ENCODE measurements around the gene VPS26B. TPM values are rescaled to one million over a fixed set of nuclear protein-coding genes. Genes with fewer than 3 reads are reported as not detected.

Gene VPS26B
- total RNA-seq, 1 donor from 2014 or later = 46.6 TPM

DNA sequence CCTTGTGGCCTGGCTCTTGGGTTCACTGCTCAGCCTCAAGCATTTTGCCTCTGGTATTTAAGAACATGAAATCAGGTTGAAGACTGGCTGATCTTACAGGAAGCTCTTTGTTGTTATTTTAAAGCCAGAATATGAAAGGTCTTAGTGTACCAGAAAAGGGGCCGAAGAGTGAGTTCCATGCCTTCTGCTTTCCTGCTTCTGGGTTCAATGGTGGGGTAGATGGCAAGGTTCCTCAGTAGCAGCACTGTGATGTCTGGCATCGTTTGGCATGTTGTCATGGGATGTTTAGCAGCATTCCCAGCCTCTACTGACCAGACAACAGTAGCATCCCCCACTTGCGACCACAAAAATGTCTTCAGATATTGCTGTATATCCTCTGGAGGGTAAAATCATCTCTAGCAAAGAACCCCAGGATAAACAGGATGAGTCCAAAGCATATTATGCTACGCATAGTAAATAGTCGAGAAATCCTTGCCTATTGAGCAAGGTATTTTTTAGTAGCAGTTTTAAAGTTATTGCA, 2.4 kb downstream of the VPS26B start:
- peaks cover 87% of the 10 kb centered on the region for H3K79me2 ChIP-seq (ENCODE audit: insufficient read depth, low read length)
- FAIRE-seq = no peak
- H3K36me3 Mint-ChIP-seq (ENCODE audit: low read depth, unreplicated experiment) = peaks cover 4% of the 10 kb centered on the region

DNA sequence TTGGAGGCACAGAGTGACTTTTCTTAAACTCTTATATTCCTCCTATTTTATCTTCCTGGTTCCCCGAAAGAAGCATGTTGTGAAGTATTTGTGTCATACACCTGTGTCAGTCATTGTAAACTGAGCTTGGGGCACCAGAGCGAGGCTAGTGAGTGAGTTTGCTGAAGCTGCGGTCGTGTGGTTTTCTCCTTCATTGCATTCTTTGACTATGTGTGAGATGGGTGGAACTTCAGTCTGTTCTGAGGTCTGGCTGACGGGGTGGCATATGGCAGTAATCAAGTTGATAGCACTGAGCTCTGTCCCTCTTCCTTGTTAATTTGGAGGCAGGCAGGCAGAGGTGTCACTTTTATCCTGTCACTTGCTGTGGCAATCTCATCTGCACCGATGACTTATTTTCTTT, 4.2 kb downstream of the VPS26B start:
- H3K27ac Mint-ChIP-seq (ENCODE audit: unreplicated experiment) = no peak overlapping the region
- Histone ChIP-seq H3K36me3 (ENCODE audit: insufficient read depth, low read length) (peaks cover 5% of the 10 kb centered on the region), H4K20me1 (ENCODE audit: insufficient read depth, low read length) (peaks cover 82% of the 10 kb centered on the region), H3K9ac (ENCODE audit: low read length) (no peak overlapping the region), H3K9me3 (ENCODE audit: insufficient read depth, low read depth, low read length) (no peaks in the 10 kb centered on the region), H3K4me3 (ENCODE audit: insufficient read depth, low read depth, low read length) (no peak overlapping the region), H3K79me2 (ENCODE audit: insufficient read depth, low read length) (peaks cover 84% of the 10 kb centered on the region), H3K4me1 (ENCODE audit: insufficient read depth, low read length) (peaks cover 19% of the 10 kb centered on the region), H3K27ac (ENCODE audit: low read depth, low read length) (no peak overlapping the region), H3K27me3 (ENCODE audit: insufficient read depth, low read length) (no peaks in the 10 kb centered on the region), H3K4me2 (ENCODE audit: low read length) (no peak overlapping the region), H2AFZ (ENCODE audit: low read depth, low read length) (no peak overlapping the region)
- H3K4me3 Mint-ChIP-seq (ENCODE audit: unreplicated experiment) = no peak overlapping the region
- no peak for TF ChIP-seq EZH2 (IDR thresholded peaks at IDR 0.05; ENCODE audit: insufficient read depth, low read length)
- TF ChIP-seq, protein P1, sequence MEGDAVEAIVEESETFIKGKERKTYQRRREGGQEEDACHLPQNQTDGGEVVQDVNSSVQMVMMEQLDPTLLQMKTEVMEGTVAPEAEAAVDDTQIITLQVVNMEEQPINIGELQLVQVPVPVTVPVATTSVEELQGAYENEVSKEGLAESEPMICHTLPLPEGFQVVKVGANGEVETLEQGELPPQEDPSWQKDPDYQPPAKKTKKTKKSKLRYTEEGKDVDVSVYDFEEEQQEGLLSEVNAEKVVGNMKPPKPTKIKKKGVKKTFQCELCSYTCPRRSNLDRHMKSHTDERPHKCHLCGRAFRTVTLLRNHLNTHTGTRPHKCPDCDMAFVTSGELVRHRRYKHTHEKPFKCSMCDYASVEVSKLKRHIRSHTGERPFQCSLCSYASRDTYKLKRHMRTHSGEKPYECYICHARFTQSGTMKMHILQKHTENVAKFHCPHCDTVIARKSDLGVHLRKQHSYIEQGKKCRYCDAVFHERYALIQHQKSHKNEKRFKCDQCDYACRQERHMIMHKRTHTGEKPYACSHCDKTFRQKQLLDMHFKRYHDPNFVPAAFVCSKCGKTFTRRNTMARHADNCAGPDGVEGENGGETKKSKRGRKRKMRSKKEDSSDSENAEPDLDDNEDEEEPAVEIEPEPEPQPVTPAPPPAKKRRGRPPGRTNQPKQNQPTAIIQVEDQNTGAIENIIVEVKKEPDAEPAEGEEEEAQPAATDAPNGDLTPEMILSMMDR (IDR thresholded peaks at IDR 0.05; ENCODE audit: insufficient read depth, low read depth, low read length) = no peak
- no peaks in the 10 kb centered on the region for H3K9me3 Mint-ChIP-seq (ENCODE audit: unreplicated experiment)
- peaks cover 4% of the 10 kb centered on the region for H3K36me3 Mint-ChIP-seq (ENCODE audit: low read depth, unreplicated experiment)
- H3K27me3 Mint-ChIP-seq (ENCODE audit: low read depth, unreplicated experiment) = no peaks in the 10 kb centered on the region
- no peak for FAIRE-seq
- DNase-seq (ENCODE audit: low read depth) = peak; percentile 45
- H3K4me1 Mint-ChIP-seq (ENCODE audit: low read depth, unreplicated experiment) = peaks cover 28% of the 10 kb centered on the region

More for the DNA sequence above, 2.4 kb downstream of the VPS26B start:
- Mint-ChIP-seq H3K4me3 (ENCODE audit: unreplicated experiment) (peak overlapping the region; percentile 17), H3K4me1 (ENCODE audit: low read depth, unreplicated experiment) (peaks cover 34% of the 10 kb centered on the region), H3K27me3 (ENCODE audit: low read depth, unreplicated experiment) (no peaks in the 10 kb centered on the region), H3K9me3 (ENCODE audit: unreplicated experiment) (no peaks in the 10 kb centered on the region), H3K27ac (ENCODE audit: unreplicated experiment) (no peak overlapping the region)
- H2AFZ ChIP-seq (ENCODE audit: low read depth, low read length) = no peak overlapping the region
- H3K4me2 ChIP-seq (ENCODE audit: low read length) = peak overlapping the region; percentile 100
- H4K20me1 ChIP-seq (ENCODE audit: insufficient read depth, low read length) = peaks cover 70% of the 10 kb centered on the region
- TF ChIP-seq, protein P1 (IDR thresholded peaks at IDR 0.05; ENCODE audit: insufficient read depth, low read depth, low read length) = no peak
- no peak for TF ChIP-seq EZH2 (IDR thresholded peaks at IDR 0.05; ENCODE audit: insufficient read depth, low read length)
- H3K9me3 ChIP-seq (ENCODE audit: insufficient read depth, low read depth, low read length) = no peaks in the 10 kb centered on the region
- H3K4me1 ChIP-seq (ENCODE audit: insufficient read depth, low read length) = peaks cover 29% of the 10 kb centered on the region
- no peak overlapping the region for H3K9ac ChIP-seq (ENCODE audit: low read length)
- H3K36me3 ChIP-seq (ENCODE audit: insufficient read depth, low read length) = peaks cover 5% of the 10 kb centered on the region
- no peak overlapping the region for H3K27ac ChIP-seq (ENCODE audit: low read depth, low read length)
- DNase-seq (ENCODE audit: low read depth) = no peak
- H3K27me3 ChIP-seq (ENCODE audit: insufficient read depth, low read length) = no peaks in the 10 kb centered on the region
- H3K4me3 ChIP-seq (ENCODE audit: insufficient read depth, low read depth, low read length) = no peak overlapping the region

DNA sequence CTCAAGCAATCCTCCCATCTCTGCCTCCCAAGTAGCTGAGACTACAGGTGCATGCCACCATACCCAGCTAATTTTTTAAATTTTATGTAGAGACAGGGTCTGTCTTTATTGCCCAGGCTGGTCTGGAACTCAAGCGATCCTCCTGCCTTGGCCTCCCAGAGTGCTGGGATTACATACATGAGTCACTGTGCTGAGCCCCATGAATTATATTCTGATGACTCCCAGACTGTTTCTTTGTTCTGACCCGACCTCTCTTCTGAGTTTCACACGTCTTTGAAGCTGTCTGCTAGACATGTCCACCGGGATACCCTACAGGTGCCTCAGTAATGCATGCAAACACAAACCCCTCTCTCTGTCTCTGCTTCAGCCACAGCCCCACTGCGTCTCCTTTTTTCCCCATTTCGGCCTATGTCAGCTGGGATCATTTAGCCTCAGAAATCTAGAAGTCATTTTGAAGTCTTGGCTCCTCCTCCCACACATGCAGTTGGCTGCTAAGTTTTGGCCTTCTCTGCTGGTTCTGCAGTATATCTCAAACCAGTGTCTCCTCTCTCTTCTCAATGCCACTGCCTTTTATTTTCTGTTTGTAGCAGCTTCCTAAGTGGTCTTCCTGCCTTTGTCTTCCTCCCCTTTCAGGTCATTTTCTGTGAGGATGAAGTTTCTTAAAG, 4.8 kb downstream of the VPS26B start:
- Histone ChIP-seq H3K79me2 (ENCODE audit: insufficient read depth, low read length) (peaks cover 83% of the 10 kb centered on the region), H3K4me3 (ENCODE audit: insufficient read depth, low read depth, low read length) (no peak overlapping the region), H3K4me1 (ENCODE audit: insufficient read depth, low read length) (peaks cover 19% of the 10 kb centered on the region), H3K9ac (ENCODE audit: low read length) (no peak overlapping the region), H4K20me1 (ENCODE audit: insufficient read depth, low read length) (peaks cover 88% of the 10 kb centered on the region), H3K36me3 (ENCODE audit: insufficient read depth, low read length) (peaks cover 5% of the 10 kb centered on the region), H3K27me3 (ENCODE audit: insufficient read depth, low read length) (no peaks in the 10 kb centered on the region), H3K9me3 (ENCODE audit: insufficient read depth, low read depth, low read length) (no peaks in the 10 kb centered on the region), H3K4me2 (ENCODE audit: low read length) (no peak overlapping the region), H3K27ac (ENCODE audit: low read depth, low read length) (no peak overlapping the region), H2AFZ (ENCODE audit: low read depth, low read length) (no peak overlapping the region)
- Mint-ChIP-seq H3K27ac (ENCODE audit: unreplicated experiment) (no peak overlapping the region), H3K27me3 (ENCODE audit: low read depth, unreplicated experiment) (no peaks in the 10 kb centered on the region), H3K36me3 (ENCODE audit: low read depth, unreplicated experiment) (peaks cover 4% of the 10 kb centered on the region), H3K4me1 (ENCODE audit: low read depth, unreplicated experiment) (peaks cover 28% of the 10 kb centered on the region), H3K9me3 (ENCODE audit: unreplicated experiment) (no peaks in the 10 kb centered on the region), H3K4me3 (ENCODE audit: unreplicated experiment) (no peak overlapping the region)
- TF ChIP-seq, protein P1 (IDR thresholded peaks at IDR 0.05; ENCODE audit: insufficient read depth, low read depth, low read length) = no peak
- no peak for TF ChIP-seq EZH2 (IDR thresholded peaks at IDR 0.05; ENCODE audit: insufficient read depth, low read length)
- no peak for FAIRE-seq
- DNase-seq (ENCODE audit: low read depth) = no peak
